Measurements from ENCODE around the gene GRM7. TPM values are rescaled to one million over a fixed set of nuclear protein-coding genes. Genes with fewer than 3 reads are reported as not detected.

GRM7 gene
- polyA plus RNA-seq, 1 donor from 2014 or later, result 23.8 TPM

- no peaks in the 10 kb centered on the region for H3K9me3 ChIP-seq (ENCODE audit: low read length)
- H3K27ac ChIP-seq (ENCODE audit: low read length), result no peak overlapping the region
- no peak for TF ChIP-seq CTCF (IDR thresholded peaks at IDR 0.05; ENCODE audit: poor library complexity, severe bottlenecking)
- no peak for TF ChIP-seq EP300 (conservative IDR thresholded peaks at IDR 0.05; ENCODE audit: poor library complexity, severe bottlenecking)
- no peak for TF ChIP-seq SMC3 (conservative IDR thresholded peaks at IDR 0.05; ENCODE audit: poor library complexity)
- no peak for TF ChIP-seq TAF1 (IDR thresholded peaks at IDR 0.05; ENCODE audit: low read depth)
- no peak for TF ChIP-seq MXI1 (conservative IDR thresholded peaks at IDR 0.05; ENCODE audit: poor library complexity, severe bottlenecking)
- no peak for TF ChIP-seq REST (IDR thresholded peaks at IDR 0.05; ENCODE audit: borderline replicate concordance)
- no peak for TF ChIP-seq EZH2 (IDR thresholded peaks at IDR 0.05; ENCODE audit: borderline replicate concordance, insufficient read depth, low read length, poor library complexity, severe bottlenecking)
- no peak for TF ChIP-seq POLR2AphosphoS5 (IDR thresholded peaks at IDR 0.05)
- TF ChIP-seq RAD21 (conservative IDR thresholded peaks at IDR 0.05), result no peak
- no peak overlapping the region for H2AFZ ChIP-seq (ENCODE audit: low read depth, low read length)
- H3K9ac ChIP-seq (ENCODE audit: low read length), result no peak overlapping the region
- H3K36me3 ChIP-seq (ENCODE audit: insufficient read depth, low read length), result no peaks in the 10 kb centered on the region
- H3K9me2 ChIP-seq (ENCODE audit: insufficient read depth, low read length), result no peaks in the 10 kb centered on the region
- H3K4me2 ChIP-seq (ENCODE audit: low read length), result no peak overlapping the region
- H3K4me3 ChIP-seq (ENCODE audit: low read length), result no peak overlapping the region
- H3F3A ChIP-seq (ENCODE audit: insufficient read depth, low read length, poor library complexity, severe bottlenecking), result no peaks in the 10 kb centered on the region
- no peaks in the 10 kb centered on the region for H4K20me1 ChIP-seq (ENCODE audit: insufficient read depth)
- no peaks in the 10 kb centered on the region for H3K79me2 ChIP-seq (replicated peaks; ENCODE audit: insufficient read depth, low read length)
- H3K27me3 ChIP-seq (ENCODE audit: insufficient read depth, low read depth, low read length), result no peaks in the 10 kb centered on the region
Measured at GRCh38 chr3:7001370-7001769, 140.5 kb downstream of the GRM7 start.

GRCh38 chr3:7015683-7016440 is 154.9 kb downstream of the GRM7 start:
- Histone ChIP-seq H3K27ac (ENCODE audit: low read length) (no peak overlapping the region), H3F3A (ENCODE audit: insufficient read depth, low read length, poor library complexity, severe bottlenecking) (no peaks in the 10 kb centered on the region), H3K9me3 (ENCODE audit: low read length) (no peaks in the 10 kb centered on the region), H3K9ac (ENCODE audit: low read length) (no peak overlapping the region), H4K20me1 (ENCODE audit: insufficient read depth) (no peaks in the 10 kb centered on the region), H3K9me2 (ENCODE audit: insufficient read depth, low read length) (no peaks in the 10 kb centered on the region), H3K79me2 (replicated peaks; ENCODE audit: insufficient read depth, low read length) (no peaks in the 10 kb centered on the region), H2AFZ (ENCODE audit: low read depth, low read length) (no peak overlapping the region), H3K27me3 (ENCODE audit: insufficient read depth, low read depth, low read length) (no peaks in the 10 kb centered on the region), H3K4me3 (ENCODE audit: low read length) (no peak overlapping the region), H3K4me2 (ENCODE audit: low read length) (no peak overlapping the region), H3K36me3 (ENCODE audit: insufficient read depth, low read length) (no peaks in the 10 kb centered on the region)
- no peak for TF ChIP-seq TAF1 (IDR thresholded peaks at IDR 0.05; ENCODE audit: low read depth)
- no peak for TF ChIP-seq EZH2 (IDR thresholded peaks at IDR 0.05; ENCODE audit: borderline replicate concordance, insufficient read depth, low read length, poor library complexity, severe bottlenecking)
- TF ChIP-seq POLR2AphosphoS5 (IDR thresholded peaks at IDR 0.05), result no peak
- no peak for TF ChIP-seq SMC3 (conservative IDR thresholded peaks at IDR 0.05; ENCODE audit: poor library complexity)
- TF ChIP-seq MXI1 (conservative IDR thresholded peaks at IDR 0.05; ENCODE audit: poor library complexity, severe bottlenecking), result no peak
